H9 (cell line): ENCODE data around the gene HMOX2. TPM values are rescaled to one million over a fixed set of nuclear protein-coding genes. Genes with fewer than 3 reads are reported as not detected.

Source experiments
- DNase-seq: peaks from one replicate; pipeline ENCODE4 v3.0.0-alpha.2; 2017
- H2AFZ ChIP-seq: one replicate; pipeline ENCODE4 v1.6.1; 2013; ENCODE audit warnings: mild to moderate bottlenecking, low read length, control low read depth, moderate library complexity
- H2AK5ac ChIP-seq: 2 replicates; pipeline ENCODE4 v1.6.1; 2013; ENCODE audit warnings: low read length, control low read depth, mixed read lengths; ENCODE audit not compliant: insufficient read length
- H2BK120ac ChIP-seq: one replicate; pipeline ENCODE4 v1.6.1; 2013; ENCODE audit warnings: low read depth, mild to moderate bottlenecking, low read length, control low read depth, inconsistent platforms; ENCODE audit not compliant: poor library complexity, severe bottlenecking
- H2BK12ac ChIP-seq: 2 replicates; pipeline ENCODE4 v1.6.1; 2013; ENCODE audit warnings: low read length, control low read depth, mixed read lengths, low read depth; ENCODE audit not compliant: insufficient read length
- H2BK15ac ChIP-seq: 2 replicates; pipeline ENCODE4 v1.6.1; 2013; ENCODE audit warnings: low read depth, low read length, control low read depth
- H2BK20ac ChIP-seq: one replicate; pipeline ENCODE4 v1.6.1; 2013; ENCODE audit warnings: low read depth, mild to moderate bottlenecking, low read length, control low read depth, inconsistent platforms; ENCODE audit not compliant: poor library complexity, severe bottlenecking
- H2BK5ac ChIP-seq: 2 replicates; pipeline ENCODE4 v1.6.1; 2013; ENCODE audit warnings: low read length, control low read depth, mixed read lengths; ENCODE audit not compliant: insufficient read length
- H3K14ac ChIP-seq: 2 replicates; pipeline ENCODE4 v1.6.1; 2013; ENCODE audit warnings: low read length, control low read depth; ENCODE audit not compliant: insufficient read depth
- H3K18ac ChIP-seq: 2 replicates; pipeline ENCODE4 v1.6.1; 2013; ENCODE audit warnings: low read depth, mild to moderate bottlenecking, mixed read lengths, low read length, control low read depth; ENCODE audit not compliant: insufficient read length
- H3K23ac ChIP-seq: 2 replicates; pipeline ENCODE4 v1.6.1; 2013; ENCODE audit warnings: low read length, control low read depth, mixed read lengths, low read depth; ENCODE audit not compliant: insufficient read length
- H3K23me2 ChIP-seq: 2 replicates; pipeline ENCODE4 v1.6.1; 2013; ENCODE audit warnings: low read depth, mild to moderate bottlenecking, mixed read lengths, low read length, control low read depth; ENCODE audit not compliant: insufficient read length, poor library complexity, severe bottlenecking
- H3K27ac ChIP-seq: 2 replicates; pipeline ENCODE4 v1.5.1; 2013; ENCODE audit warnings: low read length, control low read depth, mixed read lengths, low read depth; ENCODE audit not compliant: insufficient read length
- H3K27me3 ChIP-seq: 2 replicates; pipeline ENCODE4 v1.6.1; 2013; ENCODE audit warnings: low read length, control low read depth, inconsistent platforms; ENCODE audit not compliant: insufficient read depth
- H3K4ac ChIP-seq: 2 replicates; pipeline ENCODE4 v1.6.1; 2013; ENCODE audit warnings: low read depth, mild to moderate bottlenecking, control low read depth, inconsistent platforms, low read length, moderate library complexity
- H3K4me1 ChIP-seq: 2 replicates; pipeline ENCODE4 v1.6.1; 2013; ENCODE audit warnings: low read length, control low read depth, inconsistent platforms; ENCODE audit not compliant: insufficient read depth
- H3K4me2 ChIP-seq: 2 replicates; pipeline ENCODE4 v1.6.1; 2013; ENCODE audit warnings: low read length, control low read depth, mixed read lengths; ENCODE audit not compliant: insufficient read length, insufficient read depth
- H3K56ac ChIP-seq: 2 replicates; pipeline ENCODE4 v1.6.1; 2013; ENCODE audit warnings: low read depth, mild to moderate bottlenecking, mixed read lengths, low read length, control low read depth; ENCODE audit not compliant: insufficient read length
- H3K79me1 ChIP-seq: 2 replicates; pipeline ENCODE4 v1.6.1; 2013; ENCODE audit warnings: low read depth, mild to moderate bottlenecking, moderate library complexity, low read length, control low read depth, inconsistent platforms; ENCODE audit not compliant: insufficient read depth, poor library complexity, severe bottlenecking
- H3K79me2 ChIP-seq: 2 replicates; pipeline ENCODE4 v1.6.1; 2013; ENCODE audit warnings: low read length, control low read depth, inconsistent platforms; ENCODE audit not compliant: insufficient read depth
- H3K9ac ChIP-seq: 2 replicates; pipeline ENCODE4 v1.6.1; 2013; ENCODE audit warnings: low read length, control low read depth, mixed read lengths; ENCODE audit not compliant: insufficient read length; ENCODE audit errors: extremely low read depth
- H3K9me3 ChIP-seq: one replicate; pipeline ENCODE4 v1.6.1; 2013; ENCODE audit warnings: low read depth, low read length, inconsistent platforms; ENCODE audit not compliant: control insufficient read depth
- H3T11ph ChIP-seq: one replicate; pipeline ENCODE4 v1.6.1; 2013; ENCODE audit warnings: mild to moderate bottlenecking, low read length, control low read depth, inconsistent platforms
- H4K20me1 ChIP-seq: one replicate; pipeline ENCODE4 v1.6.1; 2013; ENCODE audit not compliant: control insufficient read depth, insufficient read length, insufficient read depth
- H4K5ac ChIP-seq: 2 replicates; pipeline ENCODE4 v1.6.1; 2013; ENCODE audit warnings: low read depth, mild to moderate bottlenecking, mixed read lengths, low read length, control low read depth; ENCODE audit not compliant: insufficient read length
- H4K8ac ChIP-seq: replicated peaks from 2 replicates; pipeline ENCODE4 v1.6.1; 2013; ENCODE audit warnings: low read length, control low read depth, mixed read lengths, low read depth; ENCODE audit not compliant: insufficient read length
- H4K91ac ChIP-seq: 2 replicates; pipeline ENCODE4 v1.6.1; 2013; ENCODE audit warnings: low read depth, mild to moderate bottlenecking, moderate library complexity, mixed read lengths, low read length, control low read depth; ENCODE audit not compliant: insufficient read length
- H3K27ac Mint-ChIP-seq, 3 experiments: 2 replicates in 2 of 3; 3 replicates in 1 of 3; pipeline ENCODE4 v1.8.0; 2020 to 2021; ENCODE audit warnings: mixed read lengths in 3 of 3, mild to moderate bottlenecking in 1 of 3, moderate library complexity in 1 of 3
- H3K27me3 Mint-ChIP-seq: 2 replicates; pipeline ENCODE4 v1.8.0; 2021; ENCODE audit warnings: low read depth, mild to moderate bottlenecking, moderate library complexity, mixed read lengths
- H3K36me3 Mint-ChIP-seq, 3 experiments: 2 replicates in 2 of 3; 3 replicates in 1 of 3; pipeline ENCODE4 v1.8.0; 2020 to 2021; ENCODE audit warnings: low read depth in 3 of 3, mixed read lengths in 3 of 3; ENCODE audit not compliant: insufficient read depth in 1 of 3
- H3K4me1 Mint-ChIP-seq, 2 experiments: 2 replicates each; pipeline ENCODE4 v1.8.0; 2020; ENCODE audit warnings: mixed read lengths in 2 of 2
- H3K4me3 Mint-ChIP-seq, 2 experiments: 2 replicates in 1 of 2; 3 replicates in 1 of 2; pipeline ENCODE4 v1.8.0; 2020 to 2021; ENCODE audit warnings: mild to moderate bottlenecking in 2 of 2, mixed read lengths in 2 of 2, moderate library complexity in 1 of 2
- H3K9me3 Mint-ChIP-seq, 2 experiments: 2 replicates in 1 of 2; 3 replicates in 1 of 2; pipeline ENCODE4 v1.8.0; 2020; ENCODE audit warnings: mild to moderate bottlenecking in 2 of 2, mixed read lengths in 2 of 2, moderate library complexity in 1 of 2
- CTCF ChIP-seq: fragments of 200-600 bp; sonication (generic); conservative IDR thresholded peaks from 3 replicates; pipeline ENCODE4 v1.8.0; 2021; ENCODE audit warnings: antibody characterized with exemption, mild to moderate bottlenecking
- WGBS: extraction: QIAGEN DNeasy Blood & Tissue Kit; methylation state at CpG from one replicate; pipeline ENCODE4 v1.1.7; 2013; ENCODE audit warnings: missing lambda C conversion rate, low lambda C conversion rate, mixed read lengths; ENCODE audit not compliant: insufficient read length; ENCODE audit errors: extremely low coverage; 5-methylcytosine and 5-hydroxymethylcytosine counted together
- total RNA-seq: library from RNA; stranded (reverse); gene quantifications from 2 replicates; pipeline ENCODE4 v1.2.1, GENCODE V29; 2021

Gene HMOX2
- total RNA-seq, 1 experiment from 2014 or later = 44.4 TPM

GRCh38 chr16:4455081-4455480 is 21.1 kb upstream of the HMOX2 start:
- Histone ChIP-seq H3K4me1 (no peaks in the 10 kb centered on the region), H3K4ac (no peak overlapping the region), H2BK15ac (no peak overlapping the region), H3K27ac (no peak overlapping the region), H2BK5ac (no peak overlapping the region), H3K79me2 (no peaks in the 10 kb centered on the region), H2AK5ac (no peak overlapping the region), H4K8ac (no peak overlapping the region), H4K20me1 (no peaks in the 10 kb centered on the region), H3K14ac (no peak overlapping the region), H3K23ac (no peak overlapping the region), H3T11ph (no peak overlapping the region), H3K56ac (no peak overlapping the region), H2BK12ac (no peak overlapping the region), H3K4me2 (no peak overlapping the region), H4K5ac (no peak overlapping the region), H3K23me2 (no peaks in the 10 kb centered on the region), H2BK120ac (no peak overlapping the region), H2BK20ac (no peak overlapping the region), H3K9ac (no peak overlapping the region), H3K79me1 (no peaks in the 10 kb centered on the region), H3K18ac (no peak overlapping the region), H3K27me3 (no peaks in the 10 kb centered on the region), H3K9me3 (no peaks in the 10 kb centered on the region), H2AFZ (no peak overlapping the region), H4K91ac (no peak overlapping the region)
- Mint-ChIP-seq H3K27me3 (no peaks in the 10 kb centered on the region; the same call in 1 of the 2 replicates), H3K36me3 (peaks cover 22 to 65% (median 49%) of the 10 kb centered on the region in 3 experiments; a peak in 6 of 7 replicates), H3K9me3 (no peaks in the 10 kb centered on the region), H3K4me3 (no peak overlapping the region), H3K4me1 (peaks cover 5 to 10% of the 10 kb centered on the region in 2 experiments), H3K27ac (peak overlapping the region in 1 of 3 experiments; percentile 36; a peak in 1 of 7 replicates)
- TF ChIP-seq CTCF = no peak
- WGBS = no CpG with 5 or more reads among the region's 14 CpGs
- no peak for DNase-seq
